ENCODE measurements around the gene NFKBIB. TPM values are rescaled to one million over a fixed set of nuclear protein-coding genes. Genes with fewer than 3 reads are reported as not detected.
"Not testable (repeated sequence)": the region's sequence is repeated elsewhere in the genome, so short reads cannot be mapped to it uniquely, and the experiment has no call there.

NFKBIB gene
- total and polyA plus RNA-seq, 9 donors: 3.2 to 21.6 (median 13.2) TPM

- no peak for DNase-seq
- Histone ChIP-seq H3K36me3 (no peaks in the 10 kb centered on the region), H3K27me3 (no peaks in the 10 kb centered on the region), H3K4me1 (ENCODE audit: insufficient read depth) (peaks cover 2% of the 10 kb centered on the region), H3K9me3 (no peaks in the 10 kb centered on the region), H3K27ac (no peak overlapping the region), H3K4me3 (no peak overlapping the region)
- intact Hi-C loops (cut with DNase I): no loop called here
- WGBS, 3 donors: 84 to 88% (median 84%) methylated on average over 3 of the region's 3 CpGs
- TF ChIP-seq POLR2A (IDR thresholded peaks at IDR 0.05): no peak
- TF ChIP-seq EP300 (IDR thresholded peaks at IDR 0.05): no peak
- no peak for TF ChIP-seq CTCF (IDR thresholded peaks at IDR 0.05)
Measured at GRCh38 chr19:38856813-38857212, 43.0 kb upstream of the NFKBIB start.

- H3K36me3 ChIP-seq; H3K27me3 ChIP-seq; H3K4me1 ChIP-seq (ENCODE audit: insufficient read depth); intact Hi-C loops (cut with DNase I); H3K4me3 ChIP-seq; DNase-seq; H3K9me3 ChIP-seq; H3K27ac ChIP-seq: not testable (repeated sequence)
- 32 to 33% (median 32%) methylated on average over 21 of the region's 21 CpGs for WGBS, 3 donors
Measured at GRCh38 chr19:38859631-38860204, 40.1 kb upstream of the NFKBIB start.

GRCh38 chr19:38861368-38861767 lies 38.4 kb upstream of the NFKBIB start:
- no peak for DNase-seq
- H3K27ac ChIP-seq: no peak overlapping the region
- TF ChIP-seq EP300 (IDR thresholded peaks at IDR 0.05): no peak

GRCh38 chr19:38862321-38863059 lies 37.3 kb upstream of the NFKBIB start:
- intact Hi-C loops (cut with DNase I): no loop called here
- no peaks in the 10 kb centered on the region for H3K36me3 ChIP-seq
- no peaks in the 10 kb centered on the region for H3K27me3 ChIP-seq
- H3K27ac ChIP-seq: no peak overlapping the region
- no peaks in the 10 kb centered on the region for H3K9me3 ChIP-seq
- TF ChIP-seq POLR2A (IDR thresholded peaks at IDR 0.05) (no peak), CTCF (IDR thresholded peaks at IDR 0.05) (no peak), EP300 (IDR thresholded peaks at IDR 0.05) (no peak)
- WGBS, 3 donors: 51 to 58% (median 57%) methylated on average over 10 of the region's 10 CpGs
- H3K4me1 ChIP-seq (ENCODE audit: insufficient read depth): peaks cover 1% of the 10 kb centered on the region
- no peak for DNase-seq
- no peak overlapping the region for H3K4me3 ChIP-seq

More at GRCh38 chr19:38861368-38861767, 38.4 kb upstream of the NFKBIB start:
- no peaks in the 10 kb centered on the region for H3K9me3 ChIP-seq
- intact Hi-C loops (cut with DNase I): no loop called here
- H3K4me3 ChIP-seq: no peak overlapping the region
- H3K27me3 ChIP-seq: no peaks in the 10 kb centered on the region
- H3K4me1 ChIP-seq (ENCODE audit: insufficient read depth): peaks cover 1% of the 10 kb centered on the region
- no peaks in the 10 kb centered on the region for H3K36me3 ChIP-seq
- WGBS, 3 donors: 90 to 95% (median 93%) methylated on average over 3 of the region's 3 CpGs

- intact Hi-C loops (cut with DNase I): no loop called here
- WGBS, 3 donors: 79 to 86% (median 80%) methylated on average over 10 of the region's 10 CpGs
- no peaks in the 10 kb centered on the region for H3K36me3 ChIP-seq
- H3K4me1 ChIP-seq (ENCODE audit: insufficient read depth): peaks cover 12% of the 10 kb centered on the region
- no peaks in the 10 kb centered on the region for H3K9me3 ChIP-seq
- H3K4me3 ChIP-seq: no peak overlapping the region
- DNase-seq: no peak
- TF ChIP-seq POLR2A (IDR thresholded peaks at IDR 0.05) (no peak), CTCF (IDR thresholded peaks at IDR 0.05) (no peak), EP300 (IDR thresholded peaks at IDR 0.05) (no peak)
- H3K27me3 ChIP-seq: no peaks in the 10 kb centered on the region
- no peak overlapping the region for H3K27ac ChIP-seq
Measured at GRCh38 chr19:38867171-38867780, 32.5 kb upstream of the NFKBIB start.

All from ovary (tissue), 9 donors.